KBM-7 (cell line): ENCODE results near the gene CHGA.

Source experiments
- DNase-seq: peaks from one replicate; pipeline ENCODE4 v3.0.0-alpha.2; 2015
- in situ Hi-C: fragments of 300-500 bp; cut with MboI; formaldehyde crosslinking; loops from 2 replicates; pipeline ENCODE4 v1.14.3; 2020; ENCODE audit warnings: low sequenced_read_pairs, low pct_unique_long_range_greater_than_20kb, mixed read lengths

CHGA gene

GRCh38 chr14:92902191-92902590, 20.8 kb upstream of the CHGA start:
- DNase-seq, result no peak
- in situ Hi-C loops, result no loop called here

- in situ Hi-C loops, result no loop called here
Measured at GRCh38 chr14:92902726-92903125, 20.2 kb upstream of the CHGA start.

DNA sequence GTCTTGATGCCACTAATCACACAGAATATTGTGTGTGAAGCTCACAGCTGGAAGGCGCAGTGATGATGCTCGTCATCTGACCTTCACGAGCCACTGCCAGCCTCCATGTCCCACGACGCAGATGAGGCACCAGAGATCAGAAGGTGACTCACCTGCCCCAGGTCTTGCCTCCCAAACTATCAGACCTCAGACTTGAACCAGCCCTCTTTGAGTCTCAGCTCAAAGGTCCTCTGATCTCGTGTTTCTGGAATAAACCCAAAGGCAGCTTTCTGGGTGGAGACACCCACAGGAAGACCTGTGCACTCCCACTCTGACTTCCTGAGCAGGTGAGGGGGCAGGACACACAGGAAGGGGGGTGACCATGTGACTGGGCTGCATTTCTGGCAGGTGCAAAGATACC, 19.6 kb upstream of the CHGA start:
- in situ Hi-C loops, result no loop called here

More at GRCh38 chr14:92902726-92903125, 20.2 kb upstream of the CHGA start:
- no peak for DNase-seq

DNA sequence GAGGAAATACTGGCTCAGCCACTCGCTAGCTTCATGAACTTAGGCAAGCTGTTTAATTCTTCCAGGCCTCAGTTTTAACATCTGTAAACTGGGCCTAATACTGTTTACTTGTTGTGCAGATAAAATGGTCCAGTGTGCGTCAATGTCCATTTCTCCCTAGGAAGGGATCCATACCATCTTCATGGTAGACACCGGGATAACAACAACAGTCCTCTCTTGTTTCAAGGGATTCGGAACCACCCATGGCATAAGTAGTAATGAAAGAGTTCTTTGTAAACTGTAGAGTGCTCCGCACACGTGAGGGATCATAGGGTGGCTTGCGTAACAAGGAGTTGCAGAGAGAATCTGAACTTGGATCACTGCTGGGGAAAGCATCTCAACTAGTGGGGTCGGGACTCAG, 17.3 kb upstream of the CHGA start:
- in situ Hi-C loops, result no loop called here

More for the DNA sequence above, 19.6 kb upstream of the CHGA start:
- DNase-seq, result no peak

GRCh38 chr14:92906420-92906819, 16.5 kb upstream of the CHGA start:
- DNase-seq, result no peak
- in situ Hi-C loops, result no loop called here

More for the DNA sequence above, 17.3 kb upstream of the CHGA start:
- no peak for DNase-seq

DNA sequence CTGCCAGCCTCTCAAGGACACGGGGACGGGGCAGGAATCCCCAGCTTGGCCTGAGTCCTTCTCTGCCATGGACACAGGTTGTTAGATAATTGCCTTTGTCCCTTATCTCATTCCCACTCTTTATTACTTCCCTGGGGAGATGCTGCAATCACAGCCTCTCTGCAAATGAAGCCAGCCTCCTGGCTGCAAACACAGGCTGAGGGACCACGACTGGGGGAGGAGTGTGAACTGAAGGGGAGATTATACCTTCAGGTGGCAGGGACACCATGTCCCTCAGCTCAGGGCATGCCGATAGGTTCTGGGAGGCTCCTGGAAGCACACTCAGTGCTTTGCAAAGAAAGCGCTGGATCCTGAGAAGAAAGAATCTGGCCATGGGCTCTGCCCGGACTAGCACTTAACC, 16.1 kb upstream of the CHGA start:
- no peak for DNase-seq

GRCh38 chr14:92907316-92907911, 15.5 kb upstream of the CHGA start:
- in situ Hi-C loops, result no loop called here
- DNase-seq, result no peak

More for the DNA sequence above, 16.1 kb upstream of the CHGA start:
- in situ Hi-C loops, result no loop called here

GRCh38 chr14:92914087-92914656, 8.8 kb upstream of the CHGA start:
- in situ Hi-C loops, result no loop called here
- DNase-seq, result peak; percentile 51

- in situ Hi-C loops, result no loop called here
- no peak for DNase-seq
Measured at GRCh38 chr14:92916201-92916600, 6.7 kb upstream of the CHGA start.

- DNase-seq, result no peak
- in situ Hi-C loops, result no loop called here
Measured at GRCh38 chr14:92917041-92917940, 5.7 kb upstream of the CHGA start.

DNA sequence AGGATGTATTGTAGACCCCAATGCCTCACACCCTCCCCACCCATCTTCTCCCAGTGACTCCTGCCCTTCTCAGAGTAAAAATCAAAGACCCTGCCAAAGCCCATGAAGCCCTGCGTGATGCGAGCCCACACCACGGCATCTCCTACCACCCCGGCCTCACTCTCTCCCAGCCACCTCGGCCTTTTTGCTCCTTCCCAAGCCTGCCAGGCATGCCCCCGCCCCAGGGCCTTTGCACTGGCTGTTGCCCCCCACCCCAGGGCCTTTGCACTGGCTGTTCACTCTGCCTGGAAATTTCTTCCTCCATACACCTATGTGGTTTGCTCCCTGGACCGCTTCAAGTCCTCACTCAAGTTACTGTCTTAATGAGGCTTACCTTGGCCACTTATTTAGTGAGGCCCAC, 5.0 kb upstream of the CHGA start:
- in situ Hi-C loops, result no loop called here

DNA sequence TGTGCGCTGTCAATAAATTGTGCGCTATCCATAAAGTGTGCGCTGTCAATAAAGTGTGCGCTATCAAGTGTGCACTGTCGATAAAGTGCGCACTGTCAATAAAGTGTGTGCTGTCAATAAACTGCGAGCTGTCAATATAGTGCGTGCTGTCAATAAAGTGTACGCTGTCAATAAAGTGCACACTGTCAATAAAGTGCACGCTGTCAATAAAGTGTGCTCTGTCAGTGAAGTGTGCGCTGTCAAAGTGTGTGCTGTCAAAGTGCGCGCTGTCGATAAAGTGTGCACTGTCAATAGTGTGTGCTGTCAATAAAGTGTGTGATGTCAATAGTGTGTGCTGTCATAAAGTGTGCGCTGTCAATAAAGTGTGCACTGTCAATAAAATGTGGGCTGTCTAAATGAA, 2.9 kb upstream of the CHGA start:
- in situ Hi-C loops, result no loop called here
- peak; percentile 9 for DNase-seq

More for the DNA sequence above, 5.0 kb upstream of the CHGA start:
- no peak for DNase-seq

DNA sequence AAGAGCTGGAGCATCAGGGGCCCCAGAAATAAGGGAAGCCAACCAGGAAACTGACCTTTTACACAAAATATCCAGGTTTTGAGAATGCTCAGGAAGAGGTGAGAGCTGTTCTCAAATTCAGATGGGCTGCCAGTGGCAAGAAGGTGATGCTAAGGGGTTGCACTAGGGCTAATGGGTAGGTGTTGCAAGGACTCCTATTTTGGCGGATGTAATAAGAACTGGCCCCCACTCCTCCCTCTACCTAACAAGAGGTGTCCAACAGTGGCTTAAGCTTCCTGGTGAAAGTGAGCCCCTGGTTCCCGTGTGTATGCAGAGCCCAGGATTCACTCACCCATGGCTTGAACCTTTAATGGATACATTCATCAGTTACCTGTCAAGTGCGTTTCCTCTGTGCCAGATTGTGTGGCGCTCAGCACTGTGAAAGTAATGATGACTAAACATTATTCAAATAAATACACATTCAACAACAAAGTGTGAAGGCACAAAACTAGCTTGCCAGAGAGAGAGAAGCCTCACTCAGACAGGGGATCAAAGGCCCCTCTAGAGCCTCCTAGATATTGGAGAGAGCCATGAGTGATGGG, 705 bp upstream of the CHGA start:
- DNase-seq, result no peak
- in situ Hi-C loops, result no loop called here

DNA sequence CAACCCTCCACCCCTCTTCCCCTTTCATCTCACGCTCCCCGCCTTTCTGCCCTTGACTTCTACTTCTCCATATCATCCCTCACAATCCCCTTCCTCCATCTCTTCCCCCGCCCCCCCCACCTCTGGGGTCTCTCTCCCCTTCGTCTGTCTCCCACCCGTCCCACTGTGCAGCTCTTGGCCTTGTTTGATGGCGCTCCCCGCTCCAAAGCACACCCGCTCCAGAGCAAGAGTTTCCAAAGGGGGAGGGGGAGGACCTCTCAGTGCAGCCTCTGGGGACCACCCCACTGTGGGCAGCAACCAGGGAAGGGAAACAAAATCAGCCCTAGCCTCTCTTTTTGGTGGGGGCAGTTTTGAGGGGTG, 774 bp downstream of the CHGA start:
- no peak for DNase-seq
- in situ Hi-C loops, result no loop called here

GRCh38 chr14:92924247-92924646, 1.3 kb downstream of the CHGA start:
- DNase-seq, result no peak
- in situ Hi-C loops, result no loop called here

DNA sequence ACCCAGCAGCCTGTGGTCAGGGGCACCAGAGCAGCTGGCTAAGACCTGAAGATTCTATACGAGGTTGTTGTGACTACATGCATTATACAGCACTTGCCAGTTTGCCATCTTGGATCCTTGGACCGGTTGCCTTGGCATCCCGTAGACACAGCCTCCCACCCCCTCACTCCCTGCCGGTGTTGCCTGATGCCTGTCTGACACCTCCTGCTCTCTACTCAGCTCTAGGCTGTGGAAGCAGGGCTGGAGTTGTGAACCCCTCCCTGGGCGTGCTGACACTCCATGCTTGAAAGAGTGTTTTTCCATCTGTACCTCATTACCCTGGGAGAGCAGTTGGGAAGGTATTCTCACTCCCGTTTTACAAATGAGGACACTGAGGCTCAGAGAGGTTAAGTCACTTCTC, 2.5 kb downstream of the CHGA start:
- in situ Hi-C loops, result no loop called here
- no peak for DNase-seq

GRCh38 chr14:92926180-92926845, 3.4 kb downstream of the CHGA start:
- in situ Hi-C loops, result no loop called here
- DNase-seq, result no peak

GRCh38 chr14:92926931-92927330, 4.0 kb downstream of the CHGA start:
- no peak for DNase-seq
- in situ Hi-C loops, result no loop called here
